8988T (cell line): ENCODE data around the gene ZNF426.
A peak's percentile ranks its signal among the peaks of the same experiment; 100 is the strongest.
"Not testable (repeated sequence)": the region's sequence is repeated elsewhere in the genome, so short reads cannot be mapped to it uniquely, and the experiment has no call there.

Experiments
- DNase-seq: peaks from one replicate; pipeline ENCODE4 v3.0.0; 2011

Gene ZNF426

GRCh38 chr19:9538183-9539058, at the start of gene ZNF426:
ZNF426 (minus strand) TSS chr19:9538645; CDS start chr19:9536232, 2,413 bp downstream.
- DNase-seq: peak; percentile 61

GRCh38 chr19:9586764-9587163, 48.3 kb upstream of the ZNF426 start:
- DNase-seq: no peak

GRCh38 chr19:9584073-9584833, 45.8 kb upstream of the ZNF426 start, which contains the start of gene ZNF121:
ZNF121 (minus strand) TSS chr19:9584504; CDS start chr19:9568097, 16,407 bp downstream.
- peak; percentile 29 for DNase-seq

GRCh38 chr19:9582081-9582725, 43.8 kb upstream of the ZNF426 start:
- not testable (repeated sequence) for DNase-seq

DNA sequence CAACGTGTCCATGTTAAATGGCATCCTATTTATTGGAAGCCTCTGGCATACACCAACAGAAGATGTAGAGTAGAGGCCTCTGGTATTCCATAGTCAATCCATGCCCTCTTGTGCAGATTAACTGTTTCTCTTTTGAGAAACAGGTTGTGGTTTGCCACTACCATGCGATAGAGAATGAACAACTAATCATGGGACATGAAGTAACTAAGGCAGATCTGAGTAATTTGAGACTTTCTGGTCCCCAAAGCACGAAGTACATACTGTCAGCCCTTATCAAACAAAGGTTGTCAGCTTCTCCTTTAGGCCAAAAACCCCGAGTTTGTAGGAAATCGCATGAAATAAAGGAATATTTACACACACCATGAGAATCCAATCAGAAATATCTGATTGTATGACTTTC, 42.3 kb upstream of the ZNF426 start:
- no peak for DNase-seq

DNA sequence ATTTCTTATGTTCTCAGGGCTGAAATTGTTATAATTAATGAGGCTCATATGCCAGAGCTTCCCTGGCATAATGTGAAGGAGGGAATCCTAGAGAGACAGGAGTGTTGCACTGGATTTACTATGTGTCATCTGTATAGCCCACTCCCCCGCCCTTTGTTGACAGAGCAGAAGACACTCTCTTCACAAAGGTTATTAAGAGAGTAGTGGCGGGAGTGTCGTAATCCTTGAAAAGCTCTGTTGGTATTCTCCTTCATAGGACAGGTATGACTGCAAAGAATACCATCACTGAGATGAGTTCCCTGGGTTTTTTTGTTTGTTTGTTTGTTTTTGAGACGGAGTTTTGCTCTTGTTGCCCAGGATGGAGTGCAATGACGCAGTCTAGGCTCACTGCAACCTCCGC, 31.8 kb upstream of the ZNF426 start:
- DNase-seq: no peak

DNA sequence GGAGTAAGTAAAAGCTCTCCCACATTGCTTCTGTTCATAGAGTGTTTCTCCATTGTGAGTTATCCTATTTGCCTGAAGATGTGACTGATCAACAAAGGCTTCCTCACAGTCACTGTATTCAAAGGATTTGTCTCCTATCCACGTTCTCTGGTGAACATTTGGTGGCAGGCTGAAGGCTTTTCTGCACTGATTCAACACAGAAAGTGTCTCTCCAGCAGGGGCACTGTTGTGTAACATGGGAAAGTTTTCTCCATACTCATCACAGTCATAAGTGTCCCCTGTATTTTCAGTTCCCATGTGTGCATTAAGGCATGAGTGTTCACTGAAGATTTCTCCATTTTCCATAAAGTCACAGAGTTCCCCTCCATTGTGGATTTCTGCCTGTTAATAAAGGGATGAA, 28.3 kb upstream of the ZNF426 start:
- DNase-seq: no peak

- no peak for DNase-seq
Observed at GRCh38 chr19:9565900-9566705, 27.7 kb upstream of the ZNF426 start.

GRCh38 chr19:9552536-9553274, 14.3 kb upstream of the ZNF426 start:
- no peak for DNase-seq

DNA sequence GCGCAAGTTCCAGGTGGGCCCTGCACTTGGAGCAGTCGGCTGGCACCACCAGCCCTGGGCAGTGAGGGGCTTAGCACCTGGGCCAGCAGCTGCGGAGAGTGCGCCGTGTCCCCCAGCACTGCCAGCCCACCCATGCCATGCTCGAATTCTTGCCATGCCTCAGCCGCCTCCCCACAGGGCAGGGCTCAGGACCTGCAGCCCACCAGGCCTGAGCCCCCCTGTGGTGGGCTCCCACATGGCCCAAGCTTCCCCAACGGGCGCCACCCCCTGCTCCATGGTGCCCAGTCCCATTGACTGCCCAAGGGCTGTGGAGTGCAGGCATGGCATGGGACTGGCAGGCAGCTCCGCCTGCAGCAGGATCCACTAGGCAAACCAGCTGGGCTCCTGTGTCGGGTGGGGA, 9.4 kb upstream of the ZNF426 start:
- no peak for DNase-seq

GRCh38 chr19:9541281-9541680, 2.8 kb upstream of the ZNF426 start:
- DNase-seq: not testable (repeated sequence)

DNA sequence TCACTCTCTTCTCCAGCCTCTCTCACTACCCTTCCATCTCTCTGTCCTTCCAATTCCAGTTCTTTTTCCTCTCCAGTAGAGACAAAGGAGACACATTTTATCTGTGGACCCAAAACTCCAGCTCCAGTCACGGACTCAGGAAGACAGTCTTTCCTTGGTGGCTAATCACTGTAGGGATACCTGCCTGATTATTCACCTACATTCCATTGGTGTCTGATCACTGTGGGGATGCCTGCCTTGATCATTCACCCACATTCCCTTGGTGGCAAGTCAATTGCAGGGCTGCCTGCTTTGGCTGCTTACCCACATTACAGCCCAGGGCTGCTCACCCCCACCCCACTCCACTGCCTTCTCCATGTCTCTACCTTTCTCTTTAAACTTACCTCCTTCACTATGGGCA, 1.5 kb upstream of the ZNF426 start:
- not testable (repeated sequence) for DNase-seq

GRCh38 chr19:9539201-9539600, 756 bp upstream of the ZNF426 start:
- DNase-seq: not testable (repeated sequence)

- DNase-seq: no peak
Observed at GRCh38 chr19:9535934-9536333, 2.5 kb downstream of the ZNF426 start.

DNA sequence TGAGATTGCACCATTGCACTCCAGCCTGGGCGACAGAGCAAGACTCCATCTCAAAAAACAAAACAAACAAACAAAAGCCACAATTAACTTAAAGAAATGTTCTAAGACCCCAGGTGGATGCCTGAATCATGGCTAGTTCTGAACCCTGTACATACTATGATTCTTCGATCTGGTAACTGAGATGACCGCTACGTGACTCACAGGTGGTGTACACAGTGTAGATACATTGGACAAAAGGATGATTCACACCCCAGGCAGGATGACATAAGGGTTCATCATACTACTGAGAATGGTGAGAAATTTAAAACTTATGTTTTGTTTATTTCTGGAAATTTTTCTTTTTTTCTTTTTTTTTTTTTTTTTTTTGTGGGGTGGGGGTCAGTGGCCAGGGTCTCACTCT, 6.5 kb downstream of the ZNF426 start:
- no peak for DNase-seq

- DNase-seq: no peak
Observed at GRCh38 chr19:9528757-9529336, 9.6 kb downstream of the ZNF426 start.

DNA sequence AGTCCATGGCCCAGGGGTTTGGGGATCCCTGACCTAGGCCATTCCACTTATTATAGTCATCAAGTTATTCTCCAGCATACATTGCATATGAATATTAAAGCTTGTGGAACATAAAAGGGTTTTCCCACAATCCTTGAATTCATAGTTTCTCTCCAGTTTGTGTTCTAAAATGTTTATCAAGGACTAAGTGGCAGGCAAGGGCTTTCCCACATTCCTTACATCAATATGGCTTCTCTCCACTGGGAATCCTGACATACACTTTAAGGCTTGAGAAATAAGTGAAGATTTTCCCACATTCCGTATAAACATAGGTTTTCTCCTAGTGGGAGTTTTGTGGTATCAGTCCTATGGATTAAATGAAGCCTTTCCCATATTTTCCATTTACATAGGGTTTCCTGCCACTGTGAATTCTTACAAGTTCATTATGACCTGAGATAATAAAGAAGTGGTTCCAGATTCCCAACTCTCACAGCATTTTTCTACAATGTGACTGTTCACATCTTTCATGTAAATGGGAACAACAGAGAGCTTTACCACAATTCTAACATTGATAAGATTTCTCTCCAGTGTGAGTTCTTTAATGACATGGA, 14.5 kb downstream of the ZNF426 start:
- no peak for DNase-seq

DNA sequence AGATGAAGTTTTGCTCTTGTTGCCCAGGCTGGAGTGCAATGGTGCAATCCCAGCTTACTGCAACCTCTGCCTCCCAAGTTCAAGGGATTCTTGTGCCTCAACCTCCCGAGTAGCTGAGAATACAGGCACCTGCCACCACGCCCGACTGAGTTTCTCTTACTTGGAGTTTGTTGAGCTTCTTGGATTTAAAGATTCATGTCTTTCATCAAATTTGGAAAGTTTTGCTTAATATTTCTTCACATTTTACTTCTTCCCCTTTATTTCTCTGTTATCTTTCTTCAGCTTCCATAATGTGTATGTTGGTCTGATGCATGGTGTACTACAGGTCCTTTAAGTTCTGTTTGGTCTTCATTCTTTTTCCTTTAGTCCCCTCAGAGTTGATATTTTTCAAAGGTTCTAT, 31.2 kb downstream of the ZNF426 start:
- no peak for DNase-seq

- DNase-seq: no peak
Observed at GRCh38 chr19:9500796-9501195, 37.6 kb downstream of the ZNF426 start.

GRCh38 chr19:9498183-9498902, 40.1 kb downstream of the ZNF426 start, which contains the start of gene ZNF560:
ZNF560 (minus strand) TSS chr19:9498616; CDS start chr19:9475313, 23,303 bp downstream.
- no peak for DNase-seq
